H1 (cell line): ENCODE measurements around the gene ADRB1.

Experiments
- CTCF ChIP-seq, 3 experiments: IDR thresholded peaks; 1 replicate in 2 of 3; 2 replicates in 1 of 3; pipeline versions ENCODE4 v1.5.1 to v1.6.1; 2011; ENCODE audit warnings: low read length in 3 of 3, mild to moderate bottlenecking in 3 of 3, inconsistent platforms in 2 of 3, low read depth in 1 of 3, moderate library complexity in 1 of 3; ENCODE audit not compliant: insufficient read depth in 1 of 3; ENCODE audit errors: control extremely low read depth in 1 of 3
- EZH2 ChIP-seq: fragments of 200-600 bp; sonication (generic); IDR thresholded peaks from 2 replicates; pipeline ENCODE4 v1.7.1; 2012; ENCODE audit warnings: low read depth, mild to moderate bottlenecking, moderate library complexity, low read length, inconsistent platforms; ENCODE audit not compliant: severe bottlenecking
- HDAC2 ChIP-seq, 2 experiments: fragments of 300-600 bp in 1 of 2; sonication (generic) in 1 of 2; IDR thresholded peaks; 2 replicates each; pipeline ENCODE4 v1.6.1; 2011 to 2012; ENCODE audit warnings: low read depth in 2 of 2, low read length in 2 of 2, mild to moderate bottlenecking in 2 of 2, moderate library complexity in 2 of 2, borderline replicate concordance in 1 of 2, inconsistent platforms in 1 of 2
- JUND ChIP-seq: IDR thresholded peaks from 2 replicates; pipeline ENCODE4 v1.6.1; 2011; ENCODE audit warnings: mild to moderate bottlenecking, improper control_type of control experiment, low read length
- NRF1 ChIP-seq: IDR thresholded peaks from 2 replicates; pipeline ENCODE4 v1.6.1; 2011; ENCODE audit warnings: mild to moderate bottlenecking, low read depth, low read length, improper control_type of control experiment
- PHF8 ChIP-seq: fragments of 200-600 bp; sonication (generic); conservative IDR thresholded peaks from 2 replicates; pipeline ENCODE4 v1.7.1; 2012; ENCODE audit warnings: low read depth, mild to moderate bottlenecking, inconsistent platforms, low read length, moderate library complexity
- POLR2A ChIP-seq, 2 experiments: IDR thresholded peaks; 1 replicate in 1 of 2; 2 replicates in 1 of 2; pipeline ENCODE4 v1.6.1; 2011; ENCODE audit warnings: low read depth in 2 of 2, low read length in 2 of 2, mild to moderate bottlenecking in 2 of 2; ENCODE audit errors: control extremely low read depth in 1 of 2
- SIN3A ChIP-seq, 2 experiments: IDR thresholded peaks in 1 of 2; conservative IDR thresholded peaks in 1 of 2; 2 replicates each; pipeline ENCODE4 v1.6.1; 2011 to 2012; ENCODE audit warnings: low read length in 2 of 2, improper control_type of control experiment in 1 of 2, low read depth in 1 of 2, mild to moderate bottlenecking in 1 of 2
- TF ChIP-seq, protein P1 (sequence below): IDR thresholded peaks from 2 replicates; pipeline ENCODE4 v1.6.1; 2012; ENCODE audit warnings: low read length, inconsistent platforms

- TF ChIP-seq EZH2 (no peak), HDAC2 (IDR thresholded peaks at IDR 0.05; ENCODE audit: borderline replicate concordance in 1 of 2, low read depth in 2 of 2, low read length in 2 of 2) (no peak), CTCF (IDR thresholded peaks at IDR 0.05; ENCODE audit: control extremely low read depth in 1 of 3, insufficient read depth in 1 of 3, low read depth in 1 of 3, low read length in 3 of 3) (no peak), SIN3A (conservative IDR thresholded peaks at IDR 0.05 in 1 of 2, IDR thresholded peaks at IDR 0.05 in 1 of 2; ENCODE audit: low read depth in 1 of 2, low read length in 2 of 2) (no peak), NRF1 (no peak), PHF8 (no peak), POLR2A (IDR thresholded peaks at IDR 0.05; ENCODE audit: control extremely low read depth in 1 of 2, low read depth in 2 of 2, low read length in 2 of 2) (no peak), JUND (no peak)
- TF ChIP-seq, protein P1, sequence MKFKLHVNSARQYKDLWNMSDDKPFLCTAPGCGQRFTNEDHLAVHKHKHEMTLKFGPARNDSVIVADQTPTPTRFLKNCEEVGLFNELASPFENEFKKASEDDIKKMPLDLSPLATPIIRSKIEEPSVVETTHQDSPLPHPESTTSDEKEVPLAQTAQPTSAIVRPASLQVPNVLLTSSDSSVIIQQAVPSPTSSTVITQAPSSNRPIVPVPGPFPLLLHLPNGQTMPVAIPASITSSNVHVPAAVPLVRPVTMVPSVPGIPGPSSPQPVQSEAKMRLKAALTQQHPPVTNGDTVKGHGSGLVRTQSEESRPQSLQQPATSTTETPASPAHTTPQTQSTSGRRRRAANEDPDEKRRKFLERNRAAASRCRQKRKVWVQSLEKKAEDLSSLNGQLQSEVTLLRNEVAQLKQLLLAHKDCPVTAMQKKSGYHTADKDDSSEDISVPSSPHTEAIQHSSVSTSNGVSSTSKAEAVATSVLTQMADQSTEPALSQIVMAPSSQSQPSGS, result no peak
Observed at GRCh38 chr10:114053946-114054345, 10.3 kb downstream of the ADRB1 start.
